K562 (cell line): ENCODE results near the gene ABHD5. TPM values are rescaled to one million over a fixed set of nuclear protein-coding genes. Genes with fewer than 3 reads are reported as not detected.

Source experiments
- ATAC-seq: fragments of 200-7000 bp; cut with Tn5 transposase; 3 replicates; pipeline ENCODE4 v1.9.1; 2020; ENCODE audit warnings: moderate library complexity
- BruUV-seq: library from RNA; stranded (reverse); fragments of 400-500 nt; replicated peaks from 2 replicates; lab custom pipeline; 2021; lab: Mats Ljungman, UMichigan
- CTCF ChIA-PET: fragments of 300-600 bp; formaldehyde crosslinking; extraction: SDS; loops from one replicate; lab custom pipeline; 2021; ENCODE audit warnings: low intra/inter-chr PET ratio; lab: Yijun Ruan, JAX
- POLR2A ChIA-PET: fragments of 300-600, 350-650 bp; sonication (Branson Sonifier 250); formaldehyde crosslinking; extraction: SDS; loops from one replicate; lab custom pipeline; 2021; ENCODE audit warnings: antibody characterized with exemption, inconsistent platforms; lab: Yijun Ruan, JAX
- DNase-seq, 4 experiments: peaks; one replicate each; pipeline versions ENCODE4 v3.0.0 to v3.0.0-alpha.2; 2011 to 2018; ENCODE audit warnings: low spot score in 3 of 4, mixed read lengths in 3 of 4; ENCODE audit errors: extremely low read depth in 1 of 4
- FAIRE-seq: peaks from 2 replicates; lab custom pipeline; 2011; peaks lifted over from hg19 to GRCh38; lab: Jason Lieb, UNC
- H2AFZ ChIP-seq: 2 replicates; pipeline ENCODE4 v1.6.0; 2011; ENCODE audit warnings: low read depth, low read length, control low read depth, inconsistent platforms
- H3K27ac ChIP-seq: fragments of 200-600 bp; 3 replicates; pipeline ENCODE4 v1.8.0; 2011; ENCODE audit warnings: low read depth, mild to moderate bottlenecking, control low read depth, inconsistent platforms, low read length, moderate library complexity, mixed read lengths; ENCODE audit errors: extremely low read depth
- H3K27me3 ChIP-seq, 2 experiments: fragments of 300-600 bp in 1 of 2; 2 replicates in 1 of 2; 3 replicates in 1 of 2; pipeline versions ENCODE4 v1.6.0 to v1.8.0; 2011; ENCODE audit warnings: inconsistent platforms in 2 of 2, low read length in 2 of 2, mild to moderate bottlenecking in 1 of 2, mixed read lengths in 1 of 2, moderate library complexity in 1 of 2; ENCODE audit not compliant: control insufficient read depth in 2 of 2, insufficient read depth in 2 of 2
- H3K36me3 ChIP-seq: fragments of 300-600 bp; 3 replicates; pipeline ENCODE4 v1.8.0; 2011; ENCODE audit warnings: mild to moderate bottlenecking, low read length, inconsistent platforms; ENCODE audit not compliant: control insufficient read depth, insufficient read depth
- H3K4me1 ChIP-seq, 2 experiments: fragments of 200-600 bp in 1 of 2; replicated peaks in 1 of 2; 2 replicates in 1 of 2; 3 replicates in 1 of 2; pipeline versions ENCODE4 v1.5.1 to v1.8.0; 2011; ENCODE audit warnings: inconsistent platforms in 2 of 2, low read length in 2 of 2, mild to moderate bottlenecking in 1 of 2, mixed read lengths in 1 of 2, moderate library complexity in 1 of 2; ENCODE audit not compliant: control insufficient read depth in 2 of 2, insufficient read depth in 2 of 2
- H3K4me2 ChIP-seq: 2 replicates; pipeline ENCODE4 v1.6.1; 2011; ENCODE audit warnings: low read length, control low read depth, inconsistent platforms, mixed read lengths; ENCODE audit not compliant: insufficient read depth
- H3K4me3 ChIP-seq: fragments of 200-600 bp; sonication (generic), shearing (Covaris generic); 2 replicates; pipeline ENCODE4 v1.5.1; 2016; ENCODE audit warnings: control low read depth, inconsistent platforms
- H3K79me2 ChIP-seq: fragments of 200-600 bp; 3 replicates; pipeline ENCODE4 v1.8.0; 2011; ENCODE audit warnings: low read length, inconsistent platforms; ENCODE audit not compliant: control insufficient read depth, insufficient read depth
- H3K9ac ChIP-seq, 2 experiments: 2 replicates each; pipeline versions ENCODE4 v1.6.0 to v1.6.1; 2011; ENCODE audit warnings: low read depth in 2 of 2, low read length in 2 of 2, control low read depth in 1 of 2, inconsistent platforms in 1 of 2, mild to moderate bottlenecking in 1 of 2, mixed read lengths in 1 of 2; ENCODE audit not compliant: insufficient read depth in 1 of 2
- H3K9me1 ChIP-seq: one replicate; pipeline ENCODE4 v1.6.0; 2011; ENCODE audit warnings: inconsistent platforms, mild to moderate bottlenecking, low read length, moderate library complexity; ENCODE audit not compliant: control insufficient read depth, insufficient read depth
- H3K9me3 ChIP-seq: replicated peaks from 2 replicates; pipeline ENCODE4 v1.5.1; 2011; ENCODE audit warnings: low read depth, low read length, inconsistent platforms; ENCODE audit not compliant: control insufficient read depth, insufficient read depth
- H4K20me1 ChIP-seq: replicated peaks from 2 replicates; pipeline ENCODE4 v1.6.1; 2011; ENCODE audit warnings: low read length, inconsistent platforms, mixed read lengths; ENCODE audit not compliant: control insufficient read depth, insufficient read depth
- C11orf30 ChIP-seq: fragments of 450-650 bp; IDR thresholded peaks from 2 replicates; pipeline ENCODE4 v1.6.1; 2016; ENCODE audit warnings: low read depth, mild to moderate bottlenecking
- CBFA2T3 ChIP-seq: fragments of 450-650 bp; IDR thresholded peaks from 2 replicates; pipeline ENCODE4 v1.6.1; 2017
- DPF2 ChIP-seq: fragments of 450-650 bp; IDR thresholded peaks from 2 replicates; pipeline ENCODE4 v1.6.1; 2016
- EP400 ChIP-seq: fragments of 450-650 bp; IDR thresholded peaks from 2 replicates; pipeline ENCODE4 v1.6.1; 2017; ENCODE audit warnings: antibody characterized with exemption, mild to moderate bottlenecking, moderate library complexity
- FIP1L1 ChIP-seq: fragments of 200-400 bp; formaldehyde crosslinking; IDR thresholded peaks from 2 replicates; pipeline ENCODE4 v1.6.1; 2018; ENCODE audit warnings: mild to moderate bottlenecking, low read depth, low read length; ENCODE audit not compliant: poor library complexity, severe bottlenecking
- FOXP1 ChIP-seq: sonication (generic); formaldehyde crosslinking; IDR thresholded peaks from 2 replicates; pipeline ENCODE4 v1.8.0; 2022; ENCODE audit warnings: mild to moderate bottlenecking, missing genetic modification reagents
- HDAC1 ChIP-seq, 2 experiments: fragments of 450-650 bp; IDR thresholded peaks; 2 replicates each; pipeline ENCODE4 v1.6.1; 2016 to 2017; ENCODE audit warnings: inconsistent platforms in 1 of 2, mild to moderate bottlenecking in 1 of 2, moderate library complexity in 1 of 2
- KDM1A ChIP-seq, 2 experiments: fragments of 450-650 bp; IDR thresholded peaks; 2 replicates each; pipeline ENCODE4 v1.6.1; 2016; ENCODE audit warnings: mild to moderate bottlenecking in 2 of 2
- MAFF ChIP-seq: IDR thresholded peaks from 2 replicates; pipeline ENCODE4 v1.6.1; 2012; ENCODE audit warnings: low read length, improper control_type of control experiment
- MAFG ChIP-seq: fragments of 450-650 bp; conservative IDR thresholded peaks from 2 replicates; pipeline ENCODE4 v1.6.1; 2016; ENCODE audit warnings: missing genetic modification characterization, missing compliant biosample characterization
- MCM2 ChIP-seq: fragments of 450-650 bp; IDR thresholded peaks from 2 replicates; pipeline ENCODE4 v1.6.1; 2017; ENCODE audit warnings: low read depth, mild to moderate bottlenecking
- NFE2 ChIP-seq: IDR thresholded peaks from 2 replicates; pipeline ENCODE4 v1.6.1; 2014; ENCODE audit warnings: antibody characterized with exemption, low read depth
- NFE2L1 ChIP-seq: fragments of 450-650 bp; IDR thresholded peaks from 2 replicates; pipeline ENCODE4 v1.6.1; 2016; ENCODE audit warnings: missing genetic modification characterization, low read depth, mild to moderate bottlenecking, missing compliant biosample characterization, moderate library complexity, borderline replicate concordance
- NR4A1 ChIP-seq, 2 experiments: fragments of 250-450 bp in 1 of 2; fragments of 450-650 bp in 1 of 2; sonication (Bioruptor Pico) in 1 of 2; IDR thresholded peaks; 2 replicates each; pipeline versions ENCODE4 v1.4.0 to v1.6.1; 2016 to 2020; ENCODE audit warnings: mild to moderate bottlenecking in 2 of 2, missing compliant biosample characterization in 1 of 2, missing genetic modification characterization in 1 of 2, moderate library complexity in 1 of 2
- PKNOX1 ChIP-seq: fragments of 450-650 bp; IDR thresholded peaks from 2 replicates; pipeline ENCODE4 v1.6.1; 2016
- RBM39 ChIP-seq: fragments of 200-400 bp; formaldehyde crosslinking; optimal IDR thresholded peaks from 2 replicates; pipeline ENCODE3; 2018; ENCODE audit warnings: low read depth, low read length
- ZFP36 ChIP-seq: fragments of 150-350 bp; IDR thresholded peaks from 2 replicates; pipeline ENCODE4 v1.6.1; 2018; ENCODE audit warnings: low read length, low read depth; ENCODE audit not compliant: partially characterized antibody
- ZNF316 ChIP-seq: fragments of 450-650 bp; IDR thresholded peaks from 2 replicates; pipeline ENCODE4 v1.6.1; 2016
- ZNF77 ChIP-seq: fragments of 250-450 bp; sonication (Bioruptor Pico); IDR thresholded peaks from 2 replicates; pipeline ENCODE4 v1.5.0; 2020
- WGBS: fragments of 100-300 bp; shearing (Covaris generic); methylation state at CpG from one replicate; pipeline ENCODE4 v1.1.6; 2016; ENCODE audit warnings: low coverage, mixed read lengths; ENCODE audit not compliant: insufficient coverage; ENCODE audit errors: missing lambda C conversion rate; 5-methylcytosine and 5-hydroxymethylcytosine counted together
- in situ Hi-C: fragments of 300-500 bp; cut with MboI; formaldehyde crosslinking; loops from 4 replicates; pipeline ENCODE4 v1.15.0; 2018; ENCODE audit warnings: inconsistent platforms, mixed read lengths
- intact Hi-C: fragments of 100-400 bp; cut with micrococcal nuclease; formaldehyde crosslinking; loops from 2 replicates; pipeline ENCODE4 v1.14.2; 2022
- polyA plus RNA-seq, 8 experiments: library from polyadenylated mRNA; depleted of rRNA in 4 of 8; stranded (reverse) in 5 of 8; unstranded in 3 of 8; fragments of >200 nt; fragmentation: Nextera tagmentation in 2 of 8; fragmentation: Illumina TruSeq in 1 of 8; extraction: Ambion mirVana in 2 of 8; extraction: Trizol in 1 of 8; gene quantifications; 2 replicates each; pipeline versions ENCODE4 v1.2.1 to v1.2.3, GENCODE V29; 2011 to 2014; ENCODE audit warnings: inconsistent platforms in 1 of 8, missing spikeins in 1 of 8
- total RNA-seq, 7 experiments: library from RNA; depleted of rRNA in 6 of 7; stranded (reverse); fragments of >200 nt in 6 of 7; fragmentation: Illumina TruSeq in 2 of 7; extraction: Trizol in 2 of 7; gene quantifications; 2 replicates each; pipeline versions ENCODE4 v1.2.1 to v1.2.3, GENCODE V29; 2011 to 2021; ENCODE audit warnings: low replicate concordance in 1 of 7

Gene ABHD5
- total and polyA plus RNA-seq, 9 of the 15 experiments (the other 6 are each of a cell fraction or from before 2014, with no cell fraction given), result 27.8 to 61.7 (median 39.9) TPM

DNA sequence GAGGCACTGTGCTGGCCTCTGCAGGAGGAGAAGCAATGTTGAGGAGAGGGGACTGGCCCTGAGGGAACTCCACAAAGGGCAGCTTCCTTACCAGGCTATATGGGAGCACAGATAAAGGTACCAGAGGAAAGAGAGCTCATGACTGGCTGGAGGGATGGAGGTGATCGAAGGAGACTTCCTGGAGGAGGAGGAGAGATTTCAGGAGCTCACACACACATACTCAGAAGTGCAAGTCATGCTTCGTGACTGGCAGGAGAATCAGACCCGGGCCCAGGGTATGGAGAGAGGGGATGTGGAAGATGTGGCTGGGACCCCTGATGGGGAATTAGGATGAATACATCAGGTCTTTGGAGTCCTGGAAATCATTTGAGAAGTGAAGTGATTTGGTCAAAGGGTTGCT is 85.4 kb downstream of the ABHD5 start:
- intact Hi-C loops, result no loop called here
- ChIA-PET CTCF (no interaction called here), POLR2A (interaction anchor here (0.6 to 1.9 kb wide), 4 partner anchors 9 to 456 kb away, joined by 3 to 5 read pairs (median 4); no protein-coding TSS in a partner anchor)
- peak; percentile 4; the same call in 1 of the 2 replicates for TF ChIP-seq CBFA2T3
- TF ChIP-seq MCM2, result no peak
- TF ChIP-seq MAFF, result peak; percentile 26; the same call in 1 of the 2 replicates
- TF ChIP-seq ZNF77 (CRISPR knock-in tag), result no peak
- peak; percentile 85 for TF ChIP-seq MAFG (tag)
- peak; percentile 38; the same call in 1 of the 2 replicates for TF ChIP-seq DPF2
- peak in 1 of 2 experiments; percentile 29; a peak in 1 of 4 replicates for TF ChIP-seq HDAC1 (IDR thresholded peaks at IDR 0.05)
- no peak for TF ChIP-seq FOXP1
- peak; percentile 40; the same call in 1 of the 2 replicates for TF ChIP-seq PKNOX1
- TF ChIP-seq RBM39, result no peak
- TF ChIP-seq KDM1A (IDR thresholded peaks at IDR 0.05), result 0 out of 4 replicates have a peak, but pooled peaks of 1 of the 2 experiments have one; percentile 25
- no peak for TF ChIP-seq EP400
- peak; percentile 96 for TF ChIP-seq ZFP36
- TF ChIP-seq FIP1L1, result no peak
- peak; percentile 83 for TF ChIP-seq ZNF316
- peak; percentile 70; the same call in 1 of the 2 replicates for TF ChIP-seq C11orf30
- no peak for TF ChIP-seq NR4A1 (CRISPR knock-in tag; IDR thresholded peaks at IDR 0.05)
- TF ChIP-seq NR4A1 (tag; IDR thresholded peaks at IDR 0.05), result no peak
- TF ChIP-seq NFE2L1 (tag), result peak; percentile 64
- TF ChIP-seq NFE2, result peak; percentile 71
- H3K27me3 ChIP-seq, result peaks cover 0 to 4% of the 10 kb centered on the region in 2 experiments; a peak in 1 of 5 replicates
- H3K9ac ChIP-seq, result no peak overlapping the region
- no peak overlapping the region for H3K27ac ChIP-seq
- no peak for FAIRE-seq
- in situ Hi-C loops, result no loop called here
- H3K79me2 ChIP-seq, result no peaks in the 10 kb centered on the region
- no peak for ATAC-seq
- 3% methylated on average over 3 of the region's 3 CpGs for WGBS
- no peaks in the 10 kb centered on the region for H3K36me3 ChIP-seq
- no peak overlapping the region for H3K4me3 ChIP-seq
- no peaks in the 10 kb centered on the region for H4K20me1 ChIP-seq
- no peaks in the 10 kb centered on the region for H3K9me1 ChIP-seq
- peak in 1 of 4 experiments; percentile 15 for DNase-seq
- no peak overlapping the region for H2AFZ ChIP-seq
- H3K9me3 ChIP-seq, result no peaks in the 10 kb centered on the region
- H3K4me1 ChIP-seq, result peaks cover 19 to 27% of the 10 kb centered on the region in 2 experiments
- no TSS peak for BruUV-seq
- no peak overlapping the region for H3K4me2 ChIP-seq
